GM04504 (cell line): ENCODE results near the gene ICAM2.
"Not testable (repeated sequence)": the region's sequence is repeated elsewhere in the genome, so short reads cannot be mapped to it uniquely, and the experiment has no call there.

Experiments used
- DNase-seq: peaks from one replicate; pipeline ENCODE4 v3.0.0-alpha.2; 2012; ENCODE audit warnings: low read depth

The ICAM2 gene

DNA sequence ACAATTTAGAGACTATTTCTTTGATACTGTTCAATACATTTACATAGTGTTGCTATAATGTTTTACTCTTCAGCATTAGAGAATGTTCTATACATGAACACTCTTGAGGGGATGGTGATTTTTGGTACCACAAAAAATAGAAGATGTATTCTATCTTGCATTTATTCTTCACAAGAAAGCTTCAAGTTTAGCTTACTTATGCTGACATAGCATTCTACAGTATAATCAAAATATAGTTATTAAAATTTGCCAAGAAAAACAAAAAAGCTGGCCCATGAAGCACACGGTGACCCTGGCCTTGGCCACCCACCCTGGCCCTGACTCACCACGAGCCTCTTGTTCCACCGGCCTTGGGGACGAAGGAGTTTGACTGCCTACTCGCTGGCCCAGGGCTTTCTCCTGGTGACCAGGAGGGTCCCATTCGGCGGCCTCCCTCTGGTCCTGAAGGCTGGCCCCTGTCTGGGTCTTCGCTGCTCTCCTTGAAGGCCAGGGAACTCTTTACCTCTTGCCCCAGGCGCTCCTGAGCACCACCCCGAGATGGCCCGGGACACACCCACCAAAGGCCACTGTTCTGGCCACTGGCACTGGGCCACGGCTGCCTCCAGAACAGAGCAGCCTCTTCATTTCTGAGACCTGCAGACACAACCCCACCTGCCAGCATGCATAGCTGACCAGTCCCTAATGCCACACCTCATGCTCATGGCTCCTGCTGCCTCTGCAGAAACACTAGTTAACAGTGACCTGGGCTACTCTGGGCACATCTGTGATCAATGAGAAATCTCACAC, 22.5 kb upstream of the ICAM2 start:
- DNase-seq: no peak

DNA sequence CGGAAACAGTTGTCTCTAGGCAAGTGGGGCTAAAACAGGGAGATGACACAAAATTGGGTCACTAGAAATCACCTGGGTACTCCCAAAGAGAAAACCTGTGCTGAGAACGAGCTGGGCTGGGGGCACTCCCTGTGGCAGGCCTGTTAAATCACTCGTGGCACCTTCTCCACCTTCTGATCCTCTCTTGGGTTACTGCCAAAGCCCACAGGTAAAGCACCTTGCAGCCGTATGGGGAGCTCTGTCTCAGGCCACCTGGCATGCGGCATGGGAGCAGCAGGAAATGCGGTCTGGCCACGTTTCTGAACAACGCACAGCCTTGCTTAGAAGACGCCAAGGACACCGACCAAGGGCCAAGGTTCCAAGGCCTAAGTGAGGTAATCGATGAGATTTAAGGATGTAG, 21.5 kb upstream of the ICAM2 start:
- DNase-seq: no peak

DNA sequence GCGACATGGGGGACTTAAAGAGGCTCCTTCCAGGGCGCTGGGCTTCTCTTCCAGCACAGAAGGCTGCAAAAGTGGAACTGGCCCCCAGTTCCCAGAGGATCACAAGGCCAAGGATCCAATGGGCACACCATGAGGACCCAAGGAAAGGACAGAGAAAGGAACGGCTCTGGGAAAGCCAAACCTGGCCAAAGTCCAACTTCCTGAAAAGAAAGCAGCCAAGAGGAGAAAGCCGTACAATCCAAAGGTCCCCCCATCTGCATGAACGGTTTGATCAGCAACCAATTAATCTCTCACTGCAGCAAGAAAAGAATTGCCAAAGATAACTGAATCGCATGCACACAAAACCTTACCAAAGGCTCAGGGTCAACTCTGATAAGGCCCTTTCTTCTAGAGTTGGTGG, 19.8 kb upstream of the ICAM2 start:
- no peak for DNase-seq

DNA sequence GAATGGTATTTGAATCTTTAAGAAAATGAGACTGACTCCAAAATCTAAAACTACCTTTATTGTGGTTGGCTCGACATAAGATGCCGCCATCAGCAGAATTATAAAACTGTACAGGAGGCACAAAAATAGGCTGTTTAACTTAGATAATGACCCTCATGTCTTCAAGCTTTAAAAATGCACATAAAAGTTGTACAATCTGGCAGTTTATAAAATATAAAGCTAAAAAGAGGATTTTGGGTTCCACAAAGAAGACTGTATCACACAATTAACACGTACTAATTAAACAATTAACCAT, 18.6 kb upstream of the ICAM2 start:
- no peak for DNase-seq

DNA sequence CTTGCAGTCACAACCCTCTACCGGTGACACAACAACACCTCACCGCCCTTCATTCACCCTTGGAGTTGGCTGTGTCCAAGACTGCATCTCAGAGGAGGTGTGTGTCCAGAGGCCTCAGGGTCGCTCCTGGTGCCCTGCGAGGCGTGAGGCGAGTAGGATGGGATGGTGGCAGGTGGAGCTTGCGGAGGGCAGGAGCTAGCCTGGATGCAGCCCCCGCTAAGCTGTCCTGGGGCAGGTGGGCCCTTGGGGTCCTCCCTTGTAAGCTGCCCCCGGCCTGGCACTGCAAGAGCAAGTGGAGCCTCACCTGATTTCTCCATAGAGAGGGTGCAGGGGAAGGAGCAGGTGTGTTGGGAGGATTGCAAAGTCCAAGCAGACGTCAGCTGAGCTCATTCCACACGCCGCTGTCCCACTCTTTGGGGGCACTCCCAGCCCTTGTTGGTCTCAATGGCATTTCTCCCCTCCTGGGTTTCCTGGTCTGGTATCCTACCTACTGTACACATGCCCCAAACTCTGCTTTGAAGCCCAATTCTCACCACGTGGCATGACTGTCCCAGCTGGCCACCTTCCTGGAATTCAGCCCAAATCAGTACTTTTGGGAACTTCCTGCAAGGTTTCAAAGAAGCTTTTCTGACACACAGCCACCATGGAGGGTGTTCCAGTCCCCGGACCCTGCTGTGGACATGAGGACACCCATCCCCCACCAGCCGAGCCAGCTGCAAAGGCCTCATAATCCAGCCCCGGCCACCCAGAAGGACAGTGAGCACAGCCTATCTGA, 18.1 kb upstream of the ICAM2 start:
- no peak for DNase-seq

DNA sequence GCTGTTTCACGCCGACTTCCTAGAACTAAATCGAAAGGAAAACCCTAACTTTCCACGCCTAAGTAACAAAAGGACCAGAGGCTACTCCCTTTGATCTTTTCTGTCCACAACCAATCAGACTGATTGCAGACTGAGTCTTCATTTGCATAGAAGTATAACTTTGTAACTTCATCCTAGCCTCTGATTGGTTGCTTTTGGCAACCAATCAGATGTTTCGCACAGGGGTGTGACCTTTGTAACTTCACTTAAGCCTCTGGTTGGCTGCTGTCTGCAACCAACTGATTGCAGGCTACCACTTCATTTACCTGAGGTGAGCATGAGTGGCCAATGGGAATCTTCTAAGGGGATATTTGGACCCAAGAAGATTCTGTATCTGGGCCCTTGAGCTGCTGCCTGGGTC, 17.4 kb upstream of the ICAM2 start:
- no peak for DNase-seq

DNA sequence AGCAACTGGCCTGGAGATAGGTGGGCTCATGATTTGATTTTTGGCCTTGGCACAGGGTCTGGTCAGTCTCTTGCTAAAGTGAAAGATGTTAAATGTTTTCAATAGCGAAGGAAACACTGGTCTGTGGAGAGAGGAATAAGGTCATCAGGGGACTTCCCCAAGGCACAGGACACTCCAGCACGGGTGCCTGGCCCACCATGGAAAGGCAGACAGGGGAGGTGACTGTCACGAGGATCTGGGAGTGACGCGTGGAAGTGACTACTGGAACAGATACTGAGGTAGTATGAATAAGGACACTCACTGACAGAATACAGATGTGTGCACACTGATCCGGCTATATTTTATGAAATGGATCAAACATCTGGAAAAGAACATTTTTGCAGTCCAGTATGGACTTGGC, 16.7 kb upstream of the ICAM2 start:
- no peak for DNase-seq

DNA sequence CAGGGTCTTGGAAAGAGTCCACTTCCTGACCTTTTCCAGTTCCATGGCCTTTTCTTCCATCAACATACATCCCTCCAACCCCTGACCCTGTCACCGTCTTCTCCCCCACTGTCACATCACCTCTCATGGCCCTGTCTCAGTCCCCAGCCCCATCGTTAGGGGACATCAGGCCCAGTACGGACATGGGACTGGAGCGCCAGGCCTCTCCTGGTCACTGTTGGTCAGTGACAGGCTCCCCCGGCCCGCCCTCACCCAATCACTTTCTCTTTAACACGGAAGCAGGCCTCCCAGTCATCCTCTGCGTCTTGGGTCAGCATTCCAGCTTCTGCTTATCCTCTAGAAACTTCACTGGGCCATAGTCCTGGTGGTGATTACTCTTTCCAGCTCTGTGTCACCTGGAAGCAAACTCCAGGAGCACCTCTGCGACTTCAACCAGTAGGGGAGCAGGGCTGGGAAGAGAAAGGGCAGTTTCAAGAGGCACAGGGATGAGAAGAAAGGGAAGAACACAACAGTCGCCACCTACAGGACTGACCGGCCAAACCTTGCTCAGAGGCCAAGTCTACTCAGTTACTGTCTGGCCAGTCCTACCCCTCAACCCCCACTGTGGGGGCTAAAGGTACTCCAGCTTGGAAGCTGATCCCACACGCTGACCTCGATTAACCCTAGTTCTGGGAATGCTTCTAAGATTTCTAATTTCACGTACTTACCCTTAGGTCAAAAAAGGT, 15.9 kb upstream of the ICAM2 start:
- DNase-seq: no peak

DNA sequence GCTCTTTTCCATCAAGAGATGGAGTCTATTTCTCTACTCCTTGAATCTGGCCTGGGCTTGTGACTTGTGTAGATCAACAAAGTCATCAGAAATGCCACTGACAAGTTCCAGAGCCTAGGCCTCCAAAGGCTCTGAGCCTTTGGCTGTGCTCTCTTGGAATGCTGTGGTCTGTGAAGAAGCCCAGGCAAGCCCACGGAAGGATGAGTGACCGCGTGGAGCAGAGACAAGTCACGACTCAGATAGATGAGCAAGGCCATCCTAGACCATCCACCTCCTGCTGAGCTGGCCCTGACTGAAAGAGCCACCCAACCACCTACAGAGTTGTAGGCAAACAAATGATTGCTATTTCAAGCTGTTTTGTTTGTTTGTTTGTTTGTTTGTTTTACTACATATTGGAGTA, 11.6 kb upstream of the ICAM2 start:
- no peak for DNase-seq

DNA sequence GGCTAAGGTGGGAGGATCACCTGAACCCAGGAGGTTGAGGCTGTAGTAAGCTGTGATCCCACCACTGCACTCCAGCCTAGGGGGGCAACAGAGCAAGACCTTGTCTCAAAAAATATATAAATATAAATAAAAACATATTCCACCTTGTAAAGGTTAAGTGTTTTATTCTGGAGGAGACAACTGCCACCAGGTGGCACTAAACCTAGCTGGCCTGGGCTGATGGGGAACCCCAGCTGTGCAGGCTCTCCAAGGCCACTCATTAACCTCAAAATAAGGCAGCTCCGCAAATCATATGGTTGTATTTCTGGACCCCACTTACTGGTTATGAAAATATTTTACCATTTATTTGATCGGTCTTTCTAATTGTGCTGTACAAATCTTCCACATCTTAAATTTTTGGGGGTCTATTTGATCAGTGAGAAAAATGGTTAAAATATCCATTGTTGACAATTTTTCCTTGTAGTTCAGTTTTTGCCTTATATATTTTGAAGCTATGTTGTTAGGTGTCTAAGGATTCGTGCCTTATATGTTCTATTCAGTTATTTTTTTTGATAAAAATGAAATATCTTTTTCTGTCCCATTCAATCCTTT, 8.5 kb upstream of the ICAM2 start:
- peak; percentile 22 for DNase-seq

DNA sequence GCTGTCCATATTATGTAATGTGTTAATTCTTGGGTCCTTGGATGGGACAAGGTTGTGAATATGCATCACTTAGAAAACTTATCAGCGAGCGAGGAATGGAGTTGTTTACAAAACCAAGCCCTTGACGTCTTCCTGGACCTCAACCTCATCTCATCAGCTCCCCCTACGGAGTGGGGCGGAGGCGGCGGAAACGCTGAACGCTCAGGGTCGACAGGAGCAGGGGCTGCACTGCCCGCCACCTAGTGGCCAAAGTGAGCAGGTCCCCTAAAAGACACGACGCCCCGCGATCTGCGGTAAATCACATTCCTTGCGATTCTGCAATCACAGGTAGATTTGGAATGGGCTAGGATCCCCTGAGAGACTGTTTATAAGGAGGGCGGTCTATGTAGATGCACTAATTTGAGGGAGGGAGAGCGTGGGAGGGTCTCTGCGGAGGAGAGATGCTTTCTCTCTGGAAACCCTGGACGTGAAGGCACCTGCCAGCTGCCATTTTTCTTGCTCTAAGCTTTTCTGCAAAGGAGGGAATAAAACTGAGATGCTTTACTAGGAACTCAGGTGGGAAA, 5.4 kb upstream of the ICAM2 start:
- no peak for DNase-seq

DNA sequence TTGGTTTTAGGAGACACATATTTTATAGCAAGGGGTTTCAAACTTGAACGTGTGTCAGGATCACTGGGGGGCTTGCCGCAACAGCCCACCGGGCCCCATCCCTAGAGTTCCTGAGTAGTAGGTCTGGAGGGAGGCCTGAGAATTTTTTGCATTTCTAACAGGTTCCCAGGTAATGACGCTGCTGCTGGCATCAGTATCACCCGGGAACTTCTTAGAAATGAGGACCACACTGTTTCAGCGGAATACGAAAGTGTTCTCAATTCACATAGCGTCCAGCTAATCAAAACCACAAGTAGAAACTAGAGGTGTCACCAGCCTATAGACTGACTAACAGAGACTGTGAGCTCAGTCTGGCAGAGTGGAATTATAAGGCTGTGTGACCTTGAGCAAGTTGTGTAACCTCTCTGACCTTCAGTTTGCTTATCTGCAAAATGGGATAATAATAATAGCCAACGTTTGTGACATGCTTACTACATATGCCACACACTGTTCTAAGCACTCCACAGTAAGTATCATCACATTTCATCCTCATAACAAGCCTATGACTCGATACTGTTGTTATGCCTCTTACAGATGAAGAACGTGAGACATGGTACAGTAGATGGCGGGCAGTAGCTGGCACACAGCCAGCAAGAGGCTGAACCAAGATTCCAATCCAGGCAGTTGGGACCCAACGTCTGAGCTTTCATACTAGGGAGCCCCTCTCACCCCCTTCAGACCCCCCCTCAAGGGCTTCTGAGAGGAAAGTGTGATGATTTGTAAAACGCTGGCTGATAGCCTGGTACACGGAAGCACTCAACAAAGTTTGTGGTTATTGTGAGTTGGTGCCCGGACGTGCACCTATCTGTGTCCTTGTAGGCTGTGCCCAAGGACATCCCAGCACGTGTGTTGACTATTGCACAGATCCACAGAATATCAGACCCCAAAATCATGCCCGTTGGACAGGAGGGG, 4.6 kb upstream of the ICAM2 start:
- DNase-seq: no peak

DNA sequence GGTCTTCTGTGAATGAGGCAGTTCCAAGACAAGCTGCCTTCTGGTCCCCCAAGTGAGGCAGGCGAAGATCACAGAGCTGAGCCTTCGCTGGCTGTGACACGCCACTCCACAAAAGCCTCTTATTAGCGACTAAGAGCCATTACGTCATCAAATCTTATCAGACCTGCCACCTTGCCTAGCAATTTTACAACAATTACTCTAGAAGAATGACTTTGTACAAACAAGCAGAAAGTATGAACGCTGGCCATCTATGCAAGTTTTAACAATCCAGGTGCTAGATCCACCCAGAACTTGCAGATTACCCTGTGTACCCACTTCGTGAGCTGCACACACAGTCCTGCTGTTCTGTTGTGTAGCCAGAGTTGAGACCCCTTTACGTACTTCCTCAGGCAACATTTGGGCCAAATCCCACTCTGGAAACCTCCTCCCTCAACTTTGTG, 3.8 kb upstream of the ICAM2 start:
- no peak for DNase-seq

DNA sequence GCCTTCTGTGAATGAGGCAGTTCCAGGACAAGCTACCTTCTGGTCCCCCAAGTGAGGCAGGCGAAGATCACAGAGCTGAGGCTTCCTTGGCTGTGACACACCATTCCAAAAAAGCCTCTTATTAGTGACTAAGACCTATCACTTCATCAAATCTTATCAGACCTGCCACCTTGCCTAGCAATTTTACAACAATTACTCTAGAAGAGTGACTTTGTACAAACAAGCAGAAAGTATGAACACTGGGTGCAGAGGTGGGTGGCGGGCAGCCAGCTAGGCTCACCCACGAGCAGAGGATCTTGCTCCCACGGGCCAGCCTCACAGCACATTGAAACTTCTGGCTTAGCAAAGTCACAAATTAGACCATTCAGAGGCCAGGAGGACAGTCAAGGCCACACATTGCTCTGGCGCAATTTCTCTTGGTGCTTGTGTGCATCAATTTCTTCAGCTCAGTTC, 2.2 kb upstream of the ICAM2 start:
- DNase-seq: no peak

DNA sequence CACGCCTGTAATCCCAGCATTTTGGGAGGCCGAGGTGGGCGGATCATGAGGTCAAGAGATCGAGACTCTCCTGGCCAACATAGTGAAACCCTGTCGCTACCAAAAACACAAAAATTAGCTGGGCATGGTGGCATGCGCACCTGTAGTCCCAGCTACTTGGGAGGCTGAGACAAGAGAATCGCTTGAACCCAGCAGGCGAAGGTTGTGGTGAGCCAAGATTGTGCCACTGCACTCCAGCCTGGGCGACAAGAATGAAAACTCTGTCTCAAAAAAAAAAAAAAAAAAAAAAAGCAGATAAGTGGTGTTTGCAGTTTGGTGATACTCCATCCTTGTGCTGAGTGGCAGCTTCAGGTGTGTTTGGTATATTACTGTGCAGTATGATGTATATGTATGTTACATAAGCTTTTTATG, 877 bp downstream of the ICAM2 start:
- DNase-seq: not testable (repeated sequence)

DNA sequence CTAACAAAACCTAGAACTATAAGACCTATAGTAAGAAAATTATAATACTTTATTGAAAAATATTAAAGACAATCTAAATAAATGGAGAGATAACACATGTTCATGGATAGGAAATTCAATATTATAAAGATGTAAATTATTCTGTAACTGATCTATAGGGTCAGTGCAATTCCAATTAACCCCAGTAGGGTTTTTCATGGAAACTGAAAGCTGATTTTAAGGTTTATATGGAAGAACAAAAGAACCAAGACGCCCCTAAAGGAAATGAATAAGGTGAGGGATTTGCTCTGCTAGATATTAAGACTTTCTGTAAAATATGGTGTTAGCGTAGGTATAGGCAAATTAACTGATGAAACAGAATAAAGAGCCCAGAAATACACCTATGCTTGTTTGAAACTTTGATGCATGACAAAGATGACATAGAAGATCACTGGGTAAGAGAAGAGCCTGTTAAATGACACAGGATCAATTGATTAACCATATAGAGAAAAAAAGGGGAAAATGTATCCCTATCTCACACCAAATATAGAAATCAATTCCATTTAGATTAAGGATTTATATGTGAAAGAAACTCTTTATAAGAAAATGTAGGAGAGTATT, 3.0 kb downstream of the ICAM2 start:
- DNase-seq: no peak

DNA sequence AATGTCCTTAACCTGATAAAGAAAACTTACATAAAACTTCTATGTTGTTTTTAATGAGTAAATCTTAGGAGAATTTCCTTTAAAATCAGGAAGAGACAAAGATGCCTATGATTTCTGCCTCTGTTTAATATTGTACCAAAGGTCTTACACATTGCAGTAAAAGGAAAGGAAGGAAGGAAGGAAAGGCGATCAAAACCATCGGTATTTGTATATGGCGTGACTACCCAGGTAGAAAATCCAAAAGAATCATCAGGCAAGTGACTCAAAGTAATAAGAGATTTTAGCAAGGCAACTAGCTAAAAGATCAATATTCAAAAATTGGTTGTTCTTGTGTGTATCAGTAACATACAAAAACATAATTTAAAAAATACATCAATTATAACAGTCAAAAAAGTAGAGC, 3.5 kb downstream of the ICAM2 start:
- no peak for DNase-seq

DNA sequence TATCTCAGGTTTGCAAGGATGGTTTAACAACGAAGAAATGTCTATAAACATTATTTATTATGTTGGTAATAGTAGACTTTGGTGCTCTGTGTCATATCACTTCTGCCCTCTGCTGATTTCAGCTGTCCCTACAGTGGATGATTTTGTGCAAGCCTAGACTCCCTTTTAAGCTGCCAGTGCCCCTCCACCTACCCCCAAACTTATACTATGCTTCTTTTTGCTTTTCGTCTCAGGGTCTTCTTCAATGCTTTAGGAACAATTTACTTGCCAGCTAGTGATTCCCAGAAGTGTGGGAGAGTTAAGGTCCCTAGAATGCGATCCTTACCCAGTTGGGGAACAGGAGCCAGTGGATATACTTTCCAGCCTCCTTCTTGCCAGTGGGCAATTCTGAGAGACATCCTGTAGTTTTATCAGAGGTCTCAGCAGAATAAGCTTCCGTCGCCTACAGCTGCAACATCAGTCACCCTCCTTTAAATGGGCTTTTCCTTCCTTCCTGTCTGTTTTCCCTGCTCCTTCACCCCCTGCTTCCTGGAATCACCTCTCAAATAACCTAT, 4.1 kb downstream of the ICAM2 start:
- no peak for DNase-seq

DNA sequence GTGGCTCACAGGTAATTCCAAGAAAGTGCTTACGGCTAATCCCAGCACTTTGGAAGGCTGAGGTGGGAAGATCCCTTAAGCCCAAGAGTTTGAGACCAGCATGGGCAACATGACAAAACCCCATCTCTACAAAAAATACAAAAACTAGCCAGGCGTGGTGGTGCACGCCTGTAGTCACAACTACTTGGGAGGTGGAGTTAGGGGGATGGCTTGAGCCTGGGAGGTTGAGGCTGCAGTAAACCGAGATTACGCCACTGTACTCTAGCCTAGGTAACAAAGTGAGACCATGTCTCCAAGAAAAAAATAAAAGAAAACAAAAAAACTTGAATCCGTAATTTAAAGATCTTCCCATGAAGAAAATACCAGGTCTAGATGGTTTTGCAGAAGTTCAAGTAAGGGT, 5.0 kb downstream of the ICAM2 start:
- DNase-seq: no peak
